SU-DHL-6 (cell line): Measurements from ENCODE around the gene PRICKLE1.

Experiments used
- EZH2phosphoT487 ChIP-seq: fragments of 200-600 bp; sonication (generic), shearing (Covaris generic); conservative IDR thresholded peaks from 2 replicates; pipeline ENCODE4 v1.6.1; 2018; ENCODE audit warnings: mild to moderate bottlenecking, antibody characterized with exemption, low read length, moderate library complexity, mixed read lengths
- TF ChIP-seq, protein P1 (sequence below): fragments of 200-600 bp; sonication (generic); IDR thresholded peaks from one replicate; pipeline ENCODE4 v1.5.1; 2017; ENCODE audit warnings: antibody characterized with exemption, mild to moderate bottlenecking, low read length, moderate library complexity; ENCODE audit not compliant: insufficient read depth, poor library complexity, severe bottlenecking

DNA sequence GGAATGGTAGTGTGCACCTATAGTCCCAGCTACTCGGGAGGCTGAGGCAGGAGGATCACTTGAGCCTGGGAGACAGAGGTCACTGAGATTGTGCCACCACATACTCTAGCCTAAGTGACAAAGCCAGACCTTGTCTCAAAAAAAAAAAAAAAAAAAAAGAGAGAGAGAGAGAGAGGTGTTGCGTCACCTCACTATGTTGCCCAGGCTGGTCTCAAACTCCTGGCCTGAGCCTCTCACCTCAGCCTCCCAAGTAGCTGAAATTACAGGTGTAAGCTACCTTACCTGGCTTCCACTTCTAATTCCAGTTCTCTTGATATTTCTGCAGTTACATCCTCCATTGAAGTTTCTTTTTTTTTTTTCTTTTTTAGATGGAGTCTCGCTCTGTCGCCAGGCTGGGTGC is 94.3 kb downstream of the PRICKLE1 start:
- TF ChIP-seq, protein P1, sequence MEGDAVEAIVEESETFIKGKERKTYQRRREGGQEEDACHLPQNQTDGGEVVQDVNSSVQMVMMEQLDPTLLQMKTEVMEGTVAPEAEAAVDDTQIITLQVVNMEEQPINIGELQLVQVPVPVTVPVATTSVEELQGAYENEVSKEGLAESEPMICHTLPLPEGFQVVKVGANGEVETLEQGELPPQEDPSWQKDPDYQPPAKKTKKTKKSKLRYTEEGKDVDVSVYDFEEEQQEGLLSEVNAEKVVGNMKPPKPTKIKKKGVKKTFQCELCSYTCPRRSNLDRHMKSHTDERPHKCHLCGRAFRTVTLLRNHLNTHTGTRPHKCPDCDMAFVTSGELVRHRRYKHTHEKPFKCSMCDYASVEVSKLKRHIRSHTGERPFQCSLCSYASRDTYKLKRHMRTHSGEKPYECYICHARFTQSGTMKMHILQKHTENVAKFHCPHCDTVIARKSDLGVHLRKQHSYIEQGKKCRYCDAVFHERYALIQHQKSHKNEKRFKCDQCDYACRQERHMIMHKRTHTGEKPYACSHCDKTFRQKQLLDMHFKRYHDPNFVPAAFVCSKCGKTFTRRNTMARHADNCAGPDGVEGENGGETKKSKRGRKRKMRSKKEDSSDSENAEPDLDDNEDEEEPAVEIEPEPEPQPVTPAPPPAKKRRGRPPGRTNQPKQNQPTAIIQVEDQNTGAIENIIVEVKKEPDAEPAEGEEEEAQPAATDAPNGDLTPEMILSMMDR, result no peak
- no peak for TF ChIP-seq EZH2phosphoT487
